GM21390 (cell line): ENCODE data around the gene SMC6.

Experiments used
- ATAC-seq: cut with Tn5 transposase; IDR thresholded peaks from one replicate; pipeline ENCODE4 v1.9.1; 2021; ENCODE audit not compliant: unreplicated experiment

The SMC6 gene, protein sequence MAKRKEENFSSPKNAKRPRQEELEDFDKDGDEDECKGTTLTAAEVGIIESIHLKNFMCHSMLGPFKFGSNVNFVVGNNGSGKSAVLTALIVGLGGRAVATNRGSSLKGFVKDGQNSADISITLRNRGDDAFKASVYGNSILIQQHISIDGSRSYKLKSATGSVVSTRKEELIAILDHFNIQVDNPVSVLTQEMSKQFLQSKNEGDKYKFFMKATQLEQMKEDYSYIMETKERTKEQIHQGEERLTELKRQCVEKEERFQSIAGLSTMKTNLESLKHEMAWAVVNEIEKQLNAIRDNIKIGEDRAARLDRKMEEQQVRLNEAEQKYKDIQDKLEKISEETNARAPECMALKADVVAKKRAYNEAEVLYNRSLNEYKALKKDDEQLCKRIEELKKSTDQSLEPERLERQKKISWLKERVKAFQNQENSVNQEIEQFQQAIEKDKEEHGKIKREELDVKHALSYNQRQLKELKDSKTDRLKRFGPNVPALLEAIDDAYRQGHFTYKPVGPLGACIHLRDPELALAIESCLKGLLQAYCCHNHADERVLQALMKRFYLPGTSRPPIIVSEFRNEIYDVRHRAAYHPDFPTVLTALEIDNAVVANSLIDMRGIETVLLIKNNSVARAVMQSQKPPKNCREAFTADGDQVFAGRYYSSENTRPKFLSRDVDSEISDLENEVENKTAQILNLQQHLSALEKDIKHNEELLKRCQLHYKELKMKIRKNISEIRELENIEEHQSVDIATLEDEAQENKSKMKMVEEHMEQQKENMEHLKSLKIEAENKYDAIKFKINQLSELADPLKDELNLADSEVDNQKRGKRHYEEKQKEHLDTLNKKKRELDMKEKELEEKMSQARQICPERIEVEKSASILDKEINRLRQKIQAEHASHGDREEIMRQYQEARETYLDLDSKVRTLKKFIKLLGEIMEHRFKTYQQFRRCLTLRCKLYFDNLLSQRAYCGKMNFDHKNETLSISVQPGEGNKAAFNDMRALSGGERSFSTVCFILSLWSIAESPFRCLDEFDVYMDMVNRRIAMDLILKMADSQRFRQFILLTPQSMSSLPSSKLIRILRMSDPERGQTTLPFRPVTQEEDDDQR

DNA sequence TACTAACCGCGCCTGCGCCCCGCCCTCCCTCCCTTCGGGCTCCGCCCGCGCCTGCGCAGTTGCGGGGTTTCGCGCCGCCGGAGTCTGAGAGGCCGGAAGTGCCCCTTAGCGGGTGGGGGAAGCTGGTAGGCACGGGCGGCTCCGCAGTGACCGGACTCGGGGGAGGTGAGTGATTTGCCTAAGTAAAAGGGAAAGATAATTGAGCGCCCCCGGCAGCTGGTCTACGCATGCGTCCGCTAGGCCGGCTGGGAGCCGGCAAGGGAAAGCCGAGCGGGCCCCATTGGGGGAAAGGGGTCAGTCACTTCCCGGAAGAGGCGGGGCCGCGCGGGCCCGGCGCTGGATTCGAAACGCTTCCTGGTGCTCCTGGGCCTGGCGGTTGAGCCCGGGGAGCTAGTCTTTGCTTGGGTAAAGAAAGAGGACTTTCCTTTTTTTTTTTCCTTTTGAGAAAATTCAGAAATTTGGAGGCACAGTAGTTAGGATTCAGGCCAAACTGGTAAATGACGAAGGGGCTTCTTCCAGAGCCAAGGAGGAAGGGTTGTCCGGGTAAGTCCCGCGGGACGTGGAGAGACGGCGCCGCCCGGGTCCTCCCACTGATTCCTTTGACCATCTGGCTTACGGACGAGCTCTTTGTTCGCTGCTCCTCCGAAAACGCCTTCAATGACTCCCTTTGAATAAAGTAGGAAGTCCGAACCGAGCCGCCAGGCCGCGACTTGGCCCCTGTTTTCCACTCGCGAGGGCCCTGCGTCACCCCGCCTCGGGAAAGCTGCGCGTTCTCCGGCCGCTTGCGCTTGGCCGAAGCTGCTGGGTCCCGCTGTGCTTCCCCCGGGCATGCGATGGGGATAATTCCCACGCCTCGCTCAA, at the start of gene SMC6, which contains the start of gene GEN1:
Gene SMC6 (minus strand): TSS at position 8 of the 861 bp plus-strand sequence. CDS start 7,864 bp downstream, outside the sequence.
Gene GEN1 (plus strand): TSS at position 336 of the 861 bp plus-strand sequence. CDS start 5,806 bp downstream, outside the sequence.
- peak; percentile 63 for ATAC-seq

DNA sequence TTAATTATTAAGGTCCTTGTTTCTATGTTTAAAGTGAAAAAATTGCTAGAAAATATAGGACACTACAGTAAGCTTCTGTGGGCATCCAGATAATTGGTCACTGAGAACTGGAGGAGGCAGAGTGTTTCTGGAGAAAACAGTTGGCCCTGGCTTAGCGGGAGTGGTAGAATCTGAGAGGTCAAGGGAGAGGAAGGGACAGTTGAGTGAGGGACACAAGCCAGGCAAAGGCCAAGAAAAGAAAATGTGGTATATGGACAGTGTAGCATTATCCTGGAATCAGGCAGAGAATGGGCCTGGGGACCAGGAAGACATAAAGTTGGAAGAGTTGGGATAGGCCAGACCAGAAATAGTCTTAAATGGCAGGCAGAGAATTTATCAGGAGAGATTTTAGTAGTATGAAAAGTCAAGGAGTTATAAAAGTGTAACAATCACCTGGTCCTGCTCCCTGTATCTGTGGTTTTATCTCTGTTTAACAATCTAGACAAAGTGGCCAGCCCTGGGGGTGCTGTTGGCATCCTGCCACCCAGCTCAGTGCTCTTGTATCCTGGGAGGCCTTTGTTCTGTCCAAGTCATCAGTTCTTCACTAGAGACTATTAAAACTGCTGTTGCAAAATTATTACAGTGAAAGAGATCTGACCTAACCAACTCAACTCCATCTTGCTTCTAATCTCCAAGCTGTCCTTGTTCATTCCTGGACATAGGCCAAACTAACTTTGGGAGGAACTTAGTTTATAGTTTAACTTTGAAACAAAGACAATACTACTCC, 47.3 kb upstream of the SMC6 start:
- ATAC-seq: no peak

DNA sequence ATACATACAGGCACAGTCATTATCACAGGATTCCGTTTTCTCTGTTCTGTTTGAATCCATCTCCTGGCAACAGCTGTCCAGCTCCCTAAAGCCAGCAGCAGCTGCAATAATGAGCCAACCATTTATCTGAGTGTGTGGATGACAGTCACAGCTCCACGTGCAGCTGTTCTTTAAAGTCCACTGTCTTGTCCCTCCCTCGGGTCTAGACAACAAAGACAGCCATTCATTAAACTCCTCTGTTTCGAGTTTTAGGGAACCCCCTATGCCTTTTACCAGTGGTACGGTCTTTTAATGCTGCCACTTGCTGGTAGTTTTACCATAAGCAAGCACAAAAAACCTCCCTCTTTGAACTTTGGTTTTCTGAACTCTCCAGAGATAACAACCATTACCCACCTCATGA, 46.6 kb upstream of the SMC6 start:
- no peak for ATAC-seq

DNA sequence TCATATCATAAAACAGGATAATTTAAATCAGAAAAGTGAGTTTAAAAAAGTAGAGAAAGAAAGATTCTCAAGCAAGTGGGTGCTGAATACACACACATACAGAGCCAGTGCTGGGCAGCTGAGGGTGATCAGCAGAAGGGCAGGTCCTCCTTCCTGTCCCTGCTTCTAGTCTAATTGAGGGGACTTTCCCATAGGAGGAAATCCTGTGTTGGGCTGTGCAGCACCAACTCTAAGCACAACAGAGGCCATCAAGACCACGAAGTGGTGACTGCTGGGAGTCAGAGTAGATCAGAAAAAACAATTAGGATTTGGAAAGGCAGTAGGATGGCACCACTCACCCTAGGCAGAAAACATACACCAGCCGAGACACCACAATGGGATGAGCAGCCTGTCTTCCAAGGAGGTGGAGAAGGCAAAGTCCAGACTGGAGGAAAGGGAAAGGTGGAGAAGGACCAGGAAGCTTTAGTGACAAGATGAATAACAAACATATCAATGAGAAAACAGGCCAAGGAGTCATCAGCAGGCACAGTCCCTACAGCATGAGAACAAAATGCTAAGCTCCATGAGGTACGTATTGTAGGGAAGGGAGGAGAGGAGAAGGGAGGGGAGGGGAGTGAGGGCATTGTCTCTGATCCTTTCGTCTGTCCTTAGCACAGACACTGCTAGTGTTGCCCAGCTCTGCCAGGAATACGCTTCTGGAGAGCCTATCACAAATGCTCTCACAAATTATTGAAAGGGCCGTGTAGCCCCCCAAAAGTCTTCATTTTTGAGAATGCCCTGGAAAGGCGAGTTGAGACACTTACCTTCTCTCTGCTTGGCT, 45.9 kb upstream of the SMC6 start:
- ATAC-seq: no peak

DNA sequence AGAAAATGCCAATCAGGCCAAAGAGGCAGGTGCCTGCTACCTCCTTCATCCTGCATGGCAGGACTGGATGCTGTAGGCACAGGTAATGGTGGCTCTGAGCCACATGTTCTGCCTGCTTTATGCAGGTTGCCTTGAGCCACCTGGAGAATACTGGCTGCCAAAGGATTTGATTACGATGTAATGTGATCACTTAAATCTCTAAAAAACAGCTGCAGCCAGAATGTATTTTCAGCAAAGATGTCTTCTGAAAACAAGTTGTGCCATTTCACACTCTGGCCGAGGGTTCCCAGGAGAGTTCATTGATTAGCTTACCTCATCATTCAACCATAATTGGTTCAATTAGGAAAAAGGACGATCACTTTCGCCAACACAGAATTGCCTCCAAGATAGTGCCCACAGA, 44.7 kb upstream of the SMC6 start:
- no peak for ATAC-seq

DNA sequence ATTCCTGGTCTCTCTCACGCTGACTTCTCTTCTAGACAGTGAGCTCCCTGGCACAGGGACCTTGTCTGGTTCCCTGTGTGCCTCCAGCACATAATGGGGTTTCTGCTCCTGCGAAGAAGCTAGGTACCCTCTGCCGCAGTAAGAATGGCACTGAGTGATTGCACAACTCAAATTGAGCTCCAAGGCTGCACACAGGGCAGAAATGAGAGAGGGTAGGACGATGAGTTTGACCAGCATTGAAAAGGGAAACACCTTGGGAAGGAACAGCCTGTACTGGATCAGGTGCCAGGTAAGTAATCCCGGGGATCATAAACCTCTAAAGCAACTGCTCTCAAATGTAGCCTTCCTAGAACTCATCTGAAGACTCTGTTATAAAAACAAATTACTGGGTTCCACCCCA, 41.7 kb upstream of the SMC6 start:
- no peak for ATAC-seq

DNA sequence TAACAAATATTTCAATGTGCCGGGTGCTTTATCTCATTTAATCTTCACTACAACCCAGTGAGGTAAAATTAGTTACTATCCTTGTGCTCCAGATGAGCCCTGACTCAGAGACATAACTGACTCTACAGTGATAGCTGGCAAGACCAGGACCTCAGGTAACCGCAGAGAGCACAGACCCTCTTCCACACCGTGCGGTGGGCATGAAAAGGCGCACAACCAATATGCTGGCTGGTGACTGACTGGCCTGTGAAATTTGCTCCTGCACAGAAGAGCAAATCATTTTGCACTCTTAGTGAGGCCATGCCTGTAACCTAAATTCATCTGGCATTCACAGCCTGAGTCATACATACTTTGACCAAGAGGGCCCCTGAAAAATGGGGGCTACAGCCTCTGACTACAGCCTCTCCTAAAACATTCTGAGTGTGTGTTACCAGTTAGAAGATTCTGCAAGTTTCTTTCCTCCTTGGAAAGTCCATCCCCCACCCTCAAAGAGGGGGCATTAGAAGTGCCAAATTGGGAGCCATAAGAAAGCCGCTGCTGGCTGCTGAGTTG, 40.3 kb upstream of the SMC6 start:
- ATAC-seq: no peak

DNA sequence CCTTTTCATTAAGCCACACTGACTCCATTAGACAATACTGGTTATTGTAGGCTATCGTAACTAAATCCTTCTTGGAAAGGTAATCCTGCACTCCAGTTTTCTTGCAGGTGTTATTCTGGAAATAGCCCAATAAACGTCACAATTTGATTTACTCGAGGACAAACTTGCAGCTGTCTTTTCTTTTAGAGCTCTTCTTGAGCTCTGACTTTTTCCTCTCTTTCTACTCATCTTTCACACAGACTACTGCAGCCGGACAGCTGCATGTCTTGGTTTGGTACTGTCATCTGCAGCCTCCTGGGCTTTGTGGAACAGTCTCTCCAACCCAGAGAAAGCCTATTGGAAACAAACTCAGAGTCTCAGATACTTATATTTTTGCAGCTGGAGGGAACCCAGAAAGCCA, 39.7 kb upstream of the SMC6 start:
- ATAC-seq: no peak

DNA sequence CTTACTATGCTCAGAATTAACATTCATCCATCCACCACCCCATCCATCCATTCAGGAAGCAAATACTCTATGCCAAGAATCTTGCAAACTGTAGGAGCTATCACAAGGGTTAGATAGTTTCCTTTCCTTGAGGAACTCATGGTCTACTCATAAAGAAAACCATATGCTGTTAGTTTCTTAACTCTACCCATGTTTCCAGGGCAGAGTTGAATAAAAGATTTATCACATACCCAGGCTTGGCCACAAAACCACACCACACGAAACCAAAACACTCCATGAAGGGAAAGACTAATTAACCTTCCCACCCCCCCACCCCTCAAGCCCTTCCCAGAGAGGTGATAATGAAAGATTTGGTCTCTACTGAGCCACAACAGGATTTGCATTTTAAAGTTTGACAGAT, 38.9 kb upstream of the SMC6 start:
- ATAC-seq: no peak

DNA sequence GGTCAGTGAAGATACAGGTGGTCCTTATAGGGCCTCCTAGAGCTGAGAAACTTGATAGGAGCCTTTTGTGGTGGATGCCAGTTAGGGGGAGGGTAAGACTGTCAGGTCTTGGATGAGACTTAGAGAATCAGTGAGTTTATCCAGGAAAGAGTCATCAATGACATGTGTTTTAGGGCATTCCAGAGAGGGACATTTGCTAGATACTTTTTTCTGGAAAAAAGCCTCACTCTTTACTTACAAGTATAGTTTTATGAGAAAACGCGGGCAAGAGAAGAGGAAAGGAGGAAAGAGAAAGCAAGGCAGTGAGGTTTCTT, 38.2 kb upstream of the SMC6 start:
- ATAC-seq: no peak

DNA sequence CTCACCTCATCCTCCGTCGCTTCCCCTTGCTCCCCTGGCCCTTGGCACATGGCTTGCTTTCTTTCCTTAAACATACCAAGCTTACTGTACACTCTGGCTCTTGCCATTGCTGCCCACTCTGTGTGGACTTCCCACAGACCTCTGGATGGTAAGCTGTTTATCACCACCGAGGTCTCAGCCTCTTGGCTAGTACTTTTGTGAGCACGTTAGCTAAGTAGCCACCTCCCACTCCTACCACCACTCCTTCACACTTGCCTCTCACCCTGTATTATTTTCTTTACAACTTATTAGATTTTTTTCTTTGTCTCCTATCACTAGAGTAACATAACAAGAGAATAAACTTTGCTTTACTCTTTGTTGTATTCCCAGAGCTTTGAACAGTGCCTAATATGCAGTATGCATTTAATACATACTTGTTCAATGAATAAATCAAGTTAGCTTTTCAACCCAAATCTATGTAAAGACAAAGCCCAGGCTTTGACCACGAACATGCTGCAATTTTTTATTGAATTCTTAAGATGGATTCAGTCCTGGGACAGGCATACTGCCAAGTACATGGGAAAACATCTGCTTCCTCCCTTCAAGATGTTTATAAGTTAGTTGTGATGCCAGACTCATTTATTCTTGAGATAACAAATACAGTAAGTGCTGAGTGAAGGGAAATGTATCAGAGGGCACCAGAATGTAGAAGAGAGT, 37.7 kb upstream of the SMC6 start:
- no peak for ATAC-seq

DNA sequence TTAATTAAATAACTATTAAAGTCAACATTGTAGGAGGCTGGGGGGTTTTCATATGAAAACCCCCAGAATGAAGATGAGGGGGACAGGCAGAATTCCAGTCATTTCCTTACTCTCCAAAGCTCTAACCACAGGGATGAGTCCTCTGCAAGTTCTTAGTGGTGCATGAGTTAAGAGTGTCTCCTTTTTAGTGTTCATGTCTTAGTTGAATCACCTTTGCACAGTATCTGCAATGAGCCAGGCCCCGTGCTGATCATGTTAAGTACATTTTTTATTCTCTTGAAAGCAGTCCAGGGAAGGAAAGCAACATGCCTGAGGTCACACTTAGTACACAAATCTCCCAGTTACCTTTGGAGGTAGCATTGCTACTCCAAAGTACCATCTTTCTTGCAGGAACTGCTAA, 36.9 kb upstream of the SMC6 start:
- ATAC-seq: no peak

DNA sequence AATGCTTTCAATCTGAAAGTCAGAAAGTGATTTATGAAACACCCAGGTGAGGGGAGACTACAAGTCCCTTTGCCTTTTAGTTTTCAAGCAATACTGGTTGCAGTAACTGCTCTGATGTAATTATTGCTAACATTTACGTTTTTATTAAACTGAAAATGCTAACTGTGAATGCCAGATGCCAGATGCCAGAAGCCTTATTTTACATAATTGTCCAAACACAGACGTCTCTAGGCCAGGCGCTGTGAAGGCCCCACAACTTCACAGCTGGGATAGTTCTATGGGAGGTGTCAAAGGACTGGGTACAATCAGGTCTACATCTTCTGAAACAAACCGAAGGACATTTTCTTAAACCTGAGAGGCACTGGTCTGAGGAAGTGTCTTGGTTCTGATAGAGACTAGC, 35.2 kb upstream of the SMC6 start:
- no peak for ATAC-seq

DNA sequence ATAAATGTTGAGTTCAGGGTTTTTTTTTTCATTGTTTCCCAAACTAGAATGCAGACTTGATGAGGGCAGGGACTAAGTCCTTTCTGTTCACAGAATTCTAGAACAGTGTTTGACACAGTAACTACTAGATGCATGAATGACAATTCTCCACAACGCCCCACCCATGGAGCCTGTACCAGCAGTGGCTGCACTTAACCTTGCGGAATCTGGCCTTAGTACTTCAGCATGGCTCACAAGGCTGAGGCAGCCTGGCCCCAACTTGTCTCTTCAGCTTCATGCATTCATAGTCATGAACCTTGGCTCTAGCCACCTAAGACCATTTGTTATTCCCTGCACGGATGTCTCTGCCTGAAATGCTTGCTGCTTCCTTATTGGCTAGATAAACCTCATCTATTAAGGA, 33.1 kb upstream of the SMC6 start:
- no peak for ATAC-seq

DNA sequence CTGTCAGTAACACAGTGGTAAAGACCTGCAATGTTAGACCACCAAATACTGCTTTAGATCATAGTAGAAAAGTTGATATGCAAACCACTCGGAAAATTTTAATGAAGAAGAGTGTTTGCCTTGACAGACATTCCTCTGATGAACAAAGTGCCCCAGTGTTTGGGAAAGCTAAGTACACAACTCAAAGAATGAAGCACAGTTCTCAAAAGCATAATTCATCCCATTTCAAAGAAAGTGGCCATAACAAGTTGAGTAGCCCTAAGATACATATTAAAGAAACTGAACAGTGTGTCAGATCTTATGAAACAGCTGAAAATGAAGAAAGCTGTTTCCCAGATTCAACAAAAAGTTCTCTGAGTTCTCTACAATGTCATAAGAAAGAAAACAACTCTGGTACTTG, 27.9 kb upstream of the SMC6 start:
- ATAC-seq: no peak

DNA sequence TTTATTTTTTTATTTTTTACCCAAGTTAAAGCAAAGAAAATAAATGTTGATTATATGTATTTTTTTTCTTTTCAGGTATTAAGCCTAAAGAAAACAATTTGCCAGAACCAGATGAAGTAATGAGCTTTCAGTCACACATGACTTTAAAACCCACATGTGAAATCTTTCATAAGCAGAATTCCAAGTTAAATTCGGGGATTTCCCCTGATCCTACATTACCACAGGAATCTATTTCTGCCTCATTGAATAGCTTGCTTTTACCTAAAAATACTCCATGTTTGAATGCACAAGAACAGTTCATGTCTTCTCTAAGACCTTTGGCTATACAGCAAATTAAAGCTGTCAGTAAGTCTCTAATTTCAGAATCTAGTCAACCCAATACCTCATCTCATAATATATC, 26.9 kb upstream of the SMC6 start:
- no peak for ATAC-seq

DNA sequence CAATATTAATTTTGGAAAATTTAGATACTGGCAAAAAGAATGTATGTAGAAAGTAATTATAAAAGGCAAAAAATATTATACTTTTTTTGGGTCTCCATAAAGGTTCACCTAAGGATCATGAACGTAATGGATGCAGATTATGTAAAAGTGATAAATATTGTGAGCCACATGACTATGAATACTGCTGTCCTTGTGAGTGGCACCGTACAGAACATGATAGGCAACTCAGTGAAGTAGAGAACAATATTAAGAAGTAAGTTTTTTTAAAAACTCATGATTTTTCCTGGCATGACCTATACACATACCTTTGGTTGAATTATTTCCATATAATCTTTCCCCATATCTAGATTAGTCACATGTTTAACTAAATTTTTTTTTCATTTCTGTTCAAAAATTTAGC, 18.9 kb upstream of the SMC6 start:
- ATAC-seq: no peak

DNA sequence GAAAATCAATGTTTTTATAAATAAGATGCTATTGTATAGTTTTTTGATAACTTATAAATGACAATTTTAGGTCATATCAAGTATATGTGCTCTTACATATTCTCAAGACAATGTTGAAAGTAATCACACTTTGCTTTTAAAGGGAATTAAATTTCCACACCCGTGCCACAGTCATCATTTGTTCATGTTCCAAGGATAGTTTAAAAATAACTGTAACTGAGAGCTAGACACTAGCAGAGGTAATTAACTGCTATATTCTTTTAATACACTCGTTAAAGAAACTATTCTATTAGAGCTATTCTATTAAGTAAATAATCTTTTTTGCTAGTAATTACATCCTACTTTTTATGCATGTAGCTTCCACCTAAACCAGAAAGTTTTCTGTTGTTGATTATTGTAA, 18.3 kb upstream of the SMC6 start:
- ATAC-seq: no peak
